Measurements from ENCODE around the gene HLA-DRB1.
"Not testable (repeated sequence)": the region's sequence is repeated elsewhere in the genome, so short reads cannot be mapped to it uniquely, and the experiment has no call there.

Gene HLA-DRB1

GRCh38 chr6:32637219-32637880 lies 47.7 kb upstream of the HLA-DRB1 start, which contains the start of gene HLA-DQA1:
HLA-DQA1 (plus strand) TSS chr6:32637406; CDS start chr6:32637459, 53 bp downstream.
- no peak within 1 kb of the TSS for H3K27ac ChIP-seq (ENCODE audit: low read length)
- TF ChIP-seq, protein P1, sequence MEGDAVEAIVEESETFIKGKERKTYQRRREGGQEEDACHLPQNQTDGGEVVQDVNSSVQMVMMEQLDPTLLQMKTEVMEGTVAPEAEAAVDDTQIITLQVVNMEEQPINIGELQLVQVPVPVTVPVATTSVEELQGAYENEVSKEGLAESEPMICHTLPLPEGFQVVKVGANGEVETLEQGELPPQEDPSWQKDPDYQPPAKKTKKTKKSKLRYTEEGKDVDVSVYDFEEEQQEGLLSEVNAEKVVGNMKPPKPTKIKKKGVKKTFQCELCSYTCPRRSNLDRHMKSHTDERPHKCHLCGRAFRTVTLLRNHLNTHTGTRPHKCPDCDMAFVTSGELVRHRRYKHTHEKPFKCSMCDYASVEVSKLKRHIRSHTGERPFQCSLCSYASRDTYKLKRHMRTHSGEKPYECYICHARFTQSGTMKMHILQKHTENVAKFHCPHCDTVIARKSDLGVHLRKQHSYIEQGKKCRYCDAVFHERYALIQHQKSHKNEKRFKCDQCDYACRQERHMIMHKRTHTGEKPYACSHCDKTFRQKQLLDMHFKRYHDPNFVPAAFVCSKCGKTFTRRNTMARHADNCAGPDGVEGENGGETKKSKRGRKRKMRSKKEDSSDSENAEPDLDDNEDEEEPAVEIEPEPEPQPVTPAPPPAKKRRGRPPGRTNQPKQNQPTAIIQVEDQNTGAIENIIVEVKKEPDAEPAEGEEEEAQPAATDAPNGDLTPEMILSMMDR (IDR thresholded peaks at IDR 0.05; ENCODE audit: borderline replicate concordance, extremely low read depth, low read length, poor library complexity, severe bottlenecking), result no peak
- no peak for TF ChIP-seq EZH2 (IDR thresholded peaks at IDR 0.05; ENCODE audit: borderline replicate concordance, low read depth, low read length, severe bottlenecking)
- no peaks in the 10 kb centered on the region for H3K4me1 ChIP-seq (ENCODE audit: insufficient read depth, low read length)
- no peaks in the 10 kb centered on the region for H4K20me1 ChIP-seq (ENCODE audit: insufficient read depth, low read length)
- H3K9me3 ChIP-seq (ENCODE audit: insufficient read depth, low read length, severe bottlenecking), result no peaks in the 10 kb centered on the region
- H3K4me3 ChIP-seq (ENCODE audit: low read depth in 1 of 2, low read length in 2 of 2), result no peak within 1 kb of the TSS
- no peaks in the 10 kb centered on the region for H3K79me2 ChIP-seq (ENCODE audit: insufficient read depth, low read length)
- no peak within 1 kb of the TSS for H3K4me2 ChIP-seq (ENCODE audit: insufficient read depth, low read length)
- H3K36me3 ChIP-seq (ENCODE audit: insufficient read depth, low read length), result no peaks in the 10 kb centered on the region
- peaks cover 21% of the 10 kb centered on the region for H3K27me3 ChIP-seq (ENCODE audit: insufficient read depth, low read length, poor library complexity)
- ATAC-seq (ENCODE audit: insufficient read depth, low read depth) (no peak), DNase-seq (no peak)
- H2AFZ ChIP-seq (ENCODE audit: low read depth, low read length), result no peak within 1 kb of the TSS
- H3K9ac ChIP-seq (ENCODE audit: low read depth, low read length), result no peak within 1 kb of the TSS

- Histone ChIP-seq H3K9me3 (ENCODE audit: insufficient read depth, low read length, severe bottlenecking) (no peaks in the 10 kb centered on the region), H3K4me1 (ENCODE audit: insufficient read depth, low read length) (no peaks in the 10 kb centered on the region), H3K4me3 (ENCODE audit: low read depth in 1 of 2, low read length in 2 of 2) (no peak overlapping the region), H3K9ac (ENCODE audit: low read depth, low read length) (no peak overlapping the region), H3K4me2 (ENCODE audit: insufficient read depth, low read length) (no peak overlapping the region), H3K36me3 (ENCODE audit: insufficient read depth, low read length) (no peaks in the 10 kb centered on the region), H4K20me1 (ENCODE audit: insufficient read depth, low read length) (no peaks in the 10 kb centered on the region), H3K27me3 (ENCODE audit: insufficient read depth, low read length, poor library complexity) (peaks cover 18% of the 10 kb centered on the region), H3K27ac (ENCODE audit: low read length) (no peak overlapping the region), H3K79me2 (ENCODE audit: insufficient read depth, low read length) (no peaks in the 10 kb centered on the region), H2AFZ (ENCODE audit: low read depth, low read length) (no peak overlapping the region)
- ATAC-seq (ENCODE audit: insufficient read depth, low read depth), result no peak
- no peak for TF ChIP-seq EZH2 (IDR thresholded peaks at IDR 0.05; ENCODE audit: borderline replicate concordance, low read depth, low read length, severe bottlenecking)
- TF ChIP-seq, protein P1 (IDR thresholded peaks at IDR 0.05; ENCODE audit: borderline replicate concordance, extremely low read depth, low read length, poor library complexity, severe bottlenecking), result no peak
- DNase-seq, result no peak
Measured at GRCh38 chr6:32635526-32636123, 46.0 kb upstream of the HLA-DRB1 start.

DNA sequence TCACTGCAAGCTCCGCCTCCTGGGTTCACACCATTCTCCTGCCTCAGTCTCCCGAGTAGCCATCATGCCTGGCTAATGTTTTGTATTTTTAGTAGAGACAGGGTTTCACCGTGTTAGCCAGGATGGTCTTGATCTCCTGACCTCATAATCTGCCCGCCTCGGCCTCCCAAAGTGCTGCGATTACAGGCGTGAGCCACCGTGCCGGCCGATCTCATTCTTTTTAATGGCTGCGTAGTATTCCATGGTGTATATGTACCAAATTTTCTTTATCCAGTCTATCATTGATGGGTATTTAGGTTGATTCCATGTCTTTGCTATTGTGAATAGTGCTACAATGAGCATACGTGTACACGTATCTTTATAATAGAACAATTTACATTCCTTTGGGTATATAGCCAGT lies 40.1 kb upstream of the HLA-DRB1 start:
- H3K27me3 ChIP-seq (ENCODE audit: insufficient read depth, low read length, poor library complexity); H3K4me2 ChIP-seq (ENCODE audit: insufficient read depth, low read length); H3K79me2 ChIP-seq (ENCODE audit: insufficient read depth, low read length); ATAC-seq (ENCODE audit: insufficient read depth, low read depth); H3K9me3 ChIP-seq (ENCODE audit: insufficient read depth, low read length, severe bottlenecking); DNase-seq; H3K4me1 ChIP-seq (ENCODE audit: insufficient read depth, low read length); H2AFZ ChIP-seq (ENCODE audit: low read depth, low read length); H3K9ac ChIP-seq (ENCODE audit: low read depth, low read length); H3K36me3 ChIP-seq (ENCODE audit: insufficient read depth, low read length); H3K4me3 ChIP-seq (ENCODE audit: low read depth in 1 of 2, low read length in 2 of 2); H4K20me1 ChIP-seq (ENCODE audit: insufficient read depth, low read length); H3K27ac ChIP-seq (ENCODE audit: low read length): not testable (repeated sequence)

GRCh38 chr6:32627831-32628230 lies 38.2 kb upstream of the HLA-DRB1 start:
- TF ChIP-seq EZH2 (IDR thresholded peaks at IDR 0.05; ENCODE audit: borderline replicate concordance, low read depth, low read length, severe bottlenecking), result no peak
- TF ChIP-seq, protein P1 (IDR thresholded peaks at IDR 0.05; ENCODE audit: borderline replicate concordance, extremely low read depth, low read length, poor library complexity, severe bottlenecking), result no peak
- Histone ChIP-seq H3K36me3 (ENCODE audit: insufficient read depth, low read length) (no peaks in the 10 kb centered on the region), H2AFZ (ENCODE audit: low read depth, low read length) (no peak overlapping the region), H3K4me1 (ENCODE audit: insufficient read depth, low read length) (peaks cover 15% of the 10 kb centered on the region), H3K27me3 (ENCODE audit: insufficient read depth, low read length, poor library complexity) (no peaks in the 10 kb centered on the region), H3K27ac (ENCODE audit: low read length) (no peak overlapping the region), H3K9ac (ENCODE audit: low read depth, low read length) (no peak overlapping the region), H3K9me3 (ENCODE audit: insufficient read depth, low read length, severe bottlenecking) (no peaks in the 10 kb centered on the region), H3K4me2 (ENCODE audit: insufficient read depth, low read length) (no peak overlapping the region), H3K4me3 (ENCODE audit: low read depth in 1 of 2, low read length in 2 of 2) (no peak overlapping the region), H3K79me2 (ENCODE audit: insufficient read depth, low read length) (no peaks in the 10 kb centered on the region), H4K20me1 (ENCODE audit: insufficient read depth, low read length) (no peaks in the 10 kb centered on the region)
- DNase-seq (no peak), ATAC-seq (ENCODE audit: insufficient read depth, low read depth) (no peak)
